Neural progenitor cell (in vitro differentiated cells): Measurements from ENCODE around the gene DENND2A.

ENCODE experiments used
- EZH2 ChIP-seq: fragments of 200-600 bp; sonication (generic); IDR thresholded peaks from 2 replicates; pipeline ENCODE4 v1.6.1; 2017; ENCODE audit warnings: antibody characterized with exemption, mild to moderate bottlenecking, moderate library complexity
- EZH2phosphoT487 ChIP-seq: fragments of 200-600 bp; sonication (generic); IDR thresholded peaks from 2 replicates; pipeline ENCODE4 v1.6.1; 2017; ENCODE audit warnings: antibody characterized with exemption
- TF ChIP-seq, protein P1 (sequence below): fragments of 200-600 bp; sonication (generic); IDR thresholded peaks from 2 replicates; pipeline ENCODE4 v1.5.1; 2017; ENCODE audit warnings: antibody characterized with exemption, mild to moderate bottlenecking

DNA sequence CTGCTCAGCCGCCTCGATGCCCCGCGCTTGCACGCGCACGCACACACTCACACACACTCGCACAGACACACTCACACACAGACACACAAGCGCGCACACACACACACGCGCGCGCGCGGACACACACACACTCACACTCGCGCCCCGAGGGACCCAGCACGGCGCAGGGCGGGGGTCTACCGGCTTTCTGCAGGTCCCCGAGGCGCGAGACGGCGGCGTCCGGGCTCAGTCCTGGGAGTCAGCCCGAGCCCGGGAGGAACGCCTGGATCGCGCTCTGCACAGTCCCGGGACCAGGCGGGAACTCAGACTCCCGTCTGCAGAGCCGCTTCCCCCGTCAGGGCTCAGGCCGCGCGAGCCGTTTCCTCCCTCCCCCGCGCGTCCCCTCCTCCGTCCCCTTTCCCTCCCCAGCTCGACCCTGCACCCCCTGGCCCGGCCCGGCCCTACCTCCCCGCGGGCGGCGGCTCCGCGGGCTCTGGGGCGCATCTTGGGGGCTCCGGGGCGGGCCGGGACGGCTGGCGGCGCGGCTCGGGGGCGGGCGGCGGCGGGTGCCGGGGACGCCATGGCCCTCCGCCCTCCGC lies 464 bp downstream of the DENND2A start:
- TF ChIP-seq, protein P1, sequence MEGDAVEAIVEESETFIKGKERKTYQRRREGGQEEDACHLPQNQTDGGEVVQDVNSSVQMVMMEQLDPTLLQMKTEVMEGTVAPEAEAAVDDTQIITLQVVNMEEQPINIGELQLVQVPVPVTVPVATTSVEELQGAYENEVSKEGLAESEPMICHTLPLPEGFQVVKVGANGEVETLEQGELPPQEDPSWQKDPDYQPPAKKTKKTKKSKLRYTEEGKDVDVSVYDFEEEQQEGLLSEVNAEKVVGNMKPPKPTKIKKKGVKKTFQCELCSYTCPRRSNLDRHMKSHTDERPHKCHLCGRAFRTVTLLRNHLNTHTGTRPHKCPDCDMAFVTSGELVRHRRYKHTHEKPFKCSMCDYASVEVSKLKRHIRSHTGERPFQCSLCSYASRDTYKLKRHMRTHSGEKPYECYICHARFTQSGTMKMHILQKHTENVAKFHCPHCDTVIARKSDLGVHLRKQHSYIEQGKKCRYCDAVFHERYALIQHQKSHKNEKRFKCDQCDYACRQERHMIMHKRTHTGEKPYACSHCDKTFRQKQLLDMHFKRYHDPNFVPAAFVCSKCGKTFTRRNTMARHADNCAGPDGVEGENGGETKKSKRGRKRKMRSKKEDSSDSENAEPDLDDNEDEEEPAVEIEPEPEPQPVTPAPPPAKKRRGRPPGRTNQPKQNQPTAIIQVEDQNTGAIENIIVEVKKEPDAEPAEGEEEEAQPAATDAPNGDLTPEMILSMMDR, result no peak
- TF ChIP-seq EZH2, result no peak
- no peak for TF ChIP-seq EZH2phosphoT487
